SJSA1 (cell line): ENCODE measurements around the gene LSM4. TPM values are rescaled to one million over a fixed set of nuclear protein-coding genes. Genes with fewer than 3 reads are reported as not detected.

Experiments used
- DNase-seq, 2 experiments: peaks; one replicate each; pipeline ENCODE4 v3.0.0-alpha.2; 2015 to 2020; ENCODE audit warnings: low spot score in 2 of 2, low read depth in 1 of 2
- H3K27ac ChIP-seq: fragments of 250-450 bp; sonication (Bioruptor Pico); 2 replicates; pipeline ENCODE4 v1.5.1; 2020; ENCODE audit warnings: mild to moderate bottlenecking, moderate library complexity
- H3K27me3 ChIP-seq: fragments of 250-450 bp; sonication (Bioruptor Pico); replicated peaks from 2 replicates; pipeline ENCODE4 v1.5.1; 2020; ENCODE audit warnings: mild to moderate bottlenecking, moderate library complexity
- H3K36me3 ChIP-seq: fragments of 250-450 bp; sonication (Bioruptor Pico); 2 replicates; pipeline ENCODE4 v1.5.1; 2020; ENCODE audit warnings: mild to moderate bottlenecking
- H3K4me1 ChIP-seq: fragments of 250-450 bp; sonication (Bioruptor Pico); replicated peaks from 2 replicates; pipeline ENCODE4 v1.6.1; 2021; ENCODE audit warnings: mild to moderate bottlenecking
- H3K4me3 ChIP-seq: fragments of 250-450 bp; sonication (Bioruptor Pico); 2 replicates; pipeline ENCODE4 v1.5.1; 2020; ENCODE audit warnings: mild to moderate bottlenecking
- H3K9me3 ChIP-seq: fragments of 250-450 bp; sonication (Bioruptor Pico); replicated peaks from 2 replicates; pipeline ENCODE4 v1.5.1; 2020; ENCODE audit warnings: mild to moderate bottlenecking
- total RNA-seq: library from RNA; depleted of rRNA; stranded (reverse); fragments of >200 nt; shearing (Covaris generic); gene quantifications from 2 replicates; pipeline ENCODE4 v1.2.3, GENCODE V29; 2014; rRNA removed

Gene LSM4
- total RNA-seq, 1 experiment from 2014 or later = 395 TPM

DNA sequence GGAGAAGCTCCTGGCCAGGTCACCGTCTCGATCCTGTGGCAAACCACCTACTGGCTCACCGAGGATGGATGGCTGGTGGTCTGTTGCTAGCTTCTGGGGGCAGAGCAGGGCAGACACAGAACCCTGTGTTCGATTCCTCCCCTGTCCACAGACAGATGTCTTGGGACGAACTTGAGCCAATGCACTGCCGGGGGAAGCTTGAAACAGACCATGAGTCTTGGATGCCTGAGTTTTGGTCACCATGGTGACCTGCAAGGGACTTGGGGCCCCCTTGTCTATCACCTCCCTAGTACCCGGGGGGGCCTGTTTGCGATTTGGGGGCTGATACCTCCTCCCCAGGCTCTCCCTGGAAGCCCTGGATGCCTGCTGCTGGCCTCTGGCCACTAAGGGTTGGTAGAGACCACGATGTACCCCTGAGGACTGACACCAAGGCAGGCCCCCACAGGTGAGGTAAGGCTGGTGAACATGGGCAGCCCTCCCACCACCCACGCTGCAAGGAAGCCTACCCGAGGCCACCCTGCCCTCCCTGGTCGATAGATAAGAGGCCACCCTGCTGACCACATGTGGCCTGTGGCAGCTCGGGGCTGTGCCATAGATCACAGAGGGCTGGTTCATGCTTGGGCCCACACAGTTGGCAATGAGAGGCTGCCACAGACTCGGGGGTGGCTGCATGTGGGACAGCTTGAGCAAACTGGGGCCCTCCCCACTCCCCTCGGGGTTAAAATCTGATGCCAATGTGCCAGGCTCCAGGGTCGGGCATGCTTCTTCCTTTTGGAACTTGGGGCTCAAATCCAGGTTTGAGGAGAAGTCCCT lies 59.3 kb downstream of the LSM4 start:
- Histone ChIP-seq H3K27ac (no peak overlapping the region), H3K4me3 (no peak overlapping the region), H3K4me1 (peaks cover 5% of the 10 kb centered on the region; the same call in 1 of the 2 replicates), H3K9me3 (no peaks in the 10 kb centered on the region), H3K27me3 (no peaks in the 10 kb centered on the region), H3K36me3 (no peaks in the 10 kb centered on the region)
- DNase-seq = no peak

- no peak overlapping the region for H3K4me3 ChIP-seq
- peaks cover 5% of the 10 kb centered on the region; the same call in 1 of the 2 replicates for H3K4me1 ChIP-seq
- DNase-seq = no peak
- no peaks in the 10 kb centered on the region for H3K27me3 ChIP-seq
- no peaks in the 10 kb centered on the region for H3K36me3 ChIP-seq
- no peaks in the 10 kb centered on the region for H3K9me3 ChIP-seq
- H3K27ac ChIP-seq = no peak overlapping the region
Observed at GRCh38 chr19:18262917-18263316, 60.0 kb downstream of the LSM4 start.

- no peaks in the 10 kb centered on the region for H3K9me3 ChIP-seq
- H3K36me3 ChIP-seq = no peaks in the 10 kb centered on the region
- H3K4me1 ChIP-seq = peaks cover 5% of the 10 kb centered on the region; the same call in 1 of the 2 replicates
- no peaks in the 10 kb centered on the region for H3K27me3 ChIP-seq
- no peak for DNase-seq
- H3K4me3 ChIP-seq = no peak overlapping the region
- no peak overlapping the region for H3K27ac ChIP-seq
Observed at GRCh38 chr19:18262144-18262543, 60.7 kb downstream of the LSM4 start.

- no peak overlapping the region for H3K4me3 ChIP-seq
- H3K9me3 ChIP-seq = no peaks in the 10 kb centered on the region
- no peak for DNase-seq
- H3K36me3 ChIP-seq = no peaks in the 10 kb centered on the region
- no peak overlapping the region for H3K27ac ChIP-seq
- no peaks in the 10 kb centered on the region for H3K27me3 ChIP-seq
- H3K4me1 ChIP-seq = peaks cover 5% of the 10 kb centered on the region; the same call in 1 of the 2 replicates
Observed at GRCh38 chr19:18261474-18261873, 61.4 kb downstream of the LSM4 start.

DNA sequence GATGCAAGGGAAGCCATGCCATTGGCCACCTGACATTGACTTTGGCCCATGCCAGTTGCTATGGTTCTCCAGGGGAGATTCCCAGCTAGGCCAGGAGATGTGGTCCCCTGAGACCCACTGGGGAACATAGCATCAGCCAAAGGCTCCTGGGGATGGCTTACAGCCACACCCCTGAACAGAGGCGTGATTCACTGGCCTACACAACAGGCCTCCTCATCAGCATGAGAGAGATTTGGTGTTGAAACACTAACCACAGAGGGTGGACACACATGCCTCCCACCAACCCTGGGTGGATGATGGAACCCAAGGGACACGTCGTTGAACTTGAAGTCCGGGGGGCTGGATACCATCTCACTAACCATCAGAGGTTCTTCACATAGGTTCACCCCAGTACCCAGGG lies 63.0 kb downstream of the LSM4 start:
- no peaks in the 10 kb centered on the region for H3K27me3 ChIP-seq
- H3K36me3 ChIP-seq = no peaks in the 10 kb centered on the region
- H3K27ac ChIP-seq = no peak overlapping the region
- peaks cover 5% of the 10 kb centered on the region; the same call in 1 of the 2 replicates for H3K4me1 ChIP-seq
- no peak overlapping the region for H3K4me3 ChIP-seq
- no peak for DNase-seq
- H3K9me3 ChIP-seq = no peaks in the 10 kb centered on the region

- DNase-seq = no peak
- no peak overlapping the region for H3K27ac ChIP-seq
- H3K36me3 ChIP-seq = no peaks in the 10 kb centered on the region
- no peak overlapping the region for H3K4me3 ChIP-seq
- H3K4me1 ChIP-seq = peaks cover under 1% of the 10 kb centered on the region; the same call in 1 of the 2 replicates
- 0 out of 2 replicates have a peak, but pooled peaks cover 3% of the 10 kb centered on the region for H3K27me3 ChIP-seq
- H3K9me3 ChIP-seq = no peaks in the 10 kb centered on the region
Observed at GRCh38 chr19:18257503-18258470, 65.1 kb downstream of the LSM4 start.

Other genes starting within 250 kb of the LSM4 start
- 0.21 TPM in 1 of 2 replicates, not detected in the other for gene IL12RB1, start 236.1 kb downstream of the LSM4 start, total RNA-seq
- gene MAST3, start 225.3 kb downstream of the LSM4 start, total RNA-seq = 1.2 and 2.3 TPM in 2 replicates
- gene PIK3R2, start 169.9 kb downstream of the LSM4 start, total RNA-seq = 24.2 and 35.0 TPM in 2 replicates
- gene IFI30, start 149.3 kb downstream of the LSM4 start, total RNA-seq = 2.7 TPM in 1 of 2 replicates, not detected in the other
- 42.3 and 52.0 TPM in 2 replicates for gene MPV17L2, start 129.9 kb downstream of the LSM4 start, total RNA-seq
- gene RAB3A, start 119.0 kb downstream of the LSM4 start, total RNA-seq = 1.2 and 3.4 TPM in 2 replicates
- gene PDE4C, start 96.6 kb downstream of the LSM4 start, total RNA-seq = not detected in 2 replicates
- gene IQCN, start 48.6 kb downstream of the LSM4 start, total RNA-seq = 0.13 and 0.22 TPM in 2 replicates
- gene JUND, start 41.5 kb downstream of the LSM4 start, total RNA-seq = 17.2 and 69.6 TPM in 2 replicates
- 5.7 and 9.0 TPM in 2 replicates for gene PGPEP1, start 17.5 kb upstream of the LSM4 start, total RNA-seq
- 12.4 and 21.9 TPM in 2 replicates for gene GDF15, start 63.1 kb upstream of the LSM4 start, total RNA-seq
- gene LRRC25, start 74.5 kb upstream of the LSM4 start, total RNA-seq = not detected in 2 replicates
- gene SSBP4, start 96.3 kb upstream of the LSM4 start, total RNA-seq = 18.9 and 43.4 TPM in 2 replicates
- gene ISYNA1, start 115.1 kb upstream of the LSM4 start, total RNA-seq = 2.0 and 5.4 TPM in 2 replicates
- 14.3 and 14.8 TPM in 2 replicates for gene ELL, start 199.0 kb upstream of the LSM4 start, total RNA-seq
- 212 and 288 TPM in 2 replicates for gene FKBP8, start 220.5 kb upstream of the LSM4 start, total RNA-seq
- 88.0 and 89.8 TPM in 2 replicates for gene KXD1, start 234.8 kb upstream of the LSM4 start, total RNA-seq
- gene UBA52, start 248.8 kb upstream of the LSM4 start, total RNA-seq = 745 and 1,061 TPM in 2 replicates